Esophagus (tissue), 2 donors: ENCODE results near the gene PDE8A. TPM values are rescaled to one million over a fixed set of nuclear protein-coding genes. Genes with fewer than 3 reads are reported as not detected.

Source experiments
- H3K27ac ChIP-seq, 2 donors: one replicate each; pipeline ENCODE4 v1.5.1; 2013; ENCODE audit warnings: low read depth in 2 of 2, mild to moderate bottlenecking in 2 of 2, inconsistent platforms in 1 of 2, low read length in 1 of 2, moderate library complexity in 1 of 2
- H3K27me3 ChIP-seq, 2 donors: one replicate each; pipeline ENCODE4 v1.6.1; 2013; ENCODE audit warnings: low read length in 2 of 2, control low read depth in 1 of 2, mild to moderate bottlenecking in 1 of 2; ENCODE audit not compliant: insufficient read depth in 2 of 2, control insufficient read depth in 1 of 2
- H3K36me3 ChIP-seq, 2 donors: one replicate each; pipeline ENCODE4 v1.6.1; 2013; ENCODE audit warnings: low read length in 1 of 2; ENCODE audit not compliant: control insufficient read depth in 2 of 2, insufficient read depth in 2 of 2
- H3K4me1 ChIP-seq, 2 donors: one replicate each; pipeline ENCODE4 v1.6.1; 2013; ENCODE audit warnings: low read length in 1 of 2; ENCODE audit not compliant: control insufficient read depth in 2 of 2, insufficient read depth in 2 of 2
- H3K4me3 ChIP-seq, 2 donors: one replicate each; pipeline ENCODE4 v1.5.1; 2013; ENCODE audit warnings: low read length in 2 of 2, mild to moderate bottlenecking in 2 of 2, low read depth in 1 of 2, moderate library complexity in 1 of 2
- H3K9me3 ChIP-seq, 2 donors: one replicate each; pipeline ENCODE4 v1.6.1; 2013; ENCODE audit warnings: mild to moderate bottlenecking in 2 of 2, low read depth in 1 of 2, low read length in 1 of 2, moderate library complexity in 1 of 2; ENCODE audit not compliant: control insufficient read depth in 2 of 2, insufficient read depth in 1 of 2
- WGBS, 2 donors: extraction: QIAGEN DNeasy Blood & Tissue Kit; methylation state at CpG; one replicate each; pipeline ENCODE4 v1.1.7; 2013; 5-methylcytosine and 5-hydroxymethylcytosine counted together
- polyA plus RNA-seq, 2 donors: library from polyadenylated mRNA; stranded (reverse); fragments of 200-250 nt; gene quantifications; one replicate each; pipeline ENCODE4 v1.2.3, GENCODE V29; 2013
- donor health status: healthy with polysubstance abuse.
- donor health status: Bipolar disorder and iron deficiency.

The PDE8A gene
- polyA plus RNA-seq, 2 donors = 6.6 to 10.1 TPM

GRCh38 chr15:85036716-85037115 lies 55.1 kb downstream of the PDE8A start:
- no peaks in the 10 kb centered on the region for H3K27me3 ChIP-seq
- H3K36me3 ChIP-seq = no peaks in the 10 kb centered on the region
- H3K4me1 ChIP-seq = no peaks in the 10 kb centered on the region
- no peak overlapping the region for H3K27ac ChIP-seq
- H3K9me3 ChIP-seq = no peaks in the 10 kb centered on the region
- WGBS, 2 donors = 61 to 69% methylated on average over 3 of the region's 3 CpGs
- no peak overlapping the region for H3K4me3 ChIP-seq

- Histone ChIP-seq H3K4me3 (no peak overlapping the region), H3K9me3 (no peaks in the 10 kb centered on the region), H3K36me3 (no peaks in the 10 kb centered on the region), H3K4me1 (no peaks in the 10 kb centered on the region), H3K27me3 (no peaks in the 10 kb centered on the region), H3K27ac (no peak overlapping the region)
- WGBS, 2 donors = 87 to 88% methylated on average over 2 of the region's 2 CpGs
Measured at GRCh38 chr15:85037641-85038040, 56.0 kb downstream of the PDE8A start.

GRCh38 chr15:85041230-85041629 lies 59.6 kb downstream of the PDE8A start:
- Histone ChIP-seq H3K36me3 (no peaks in the 10 kb centered on the region), H3K27me3 (no peaks in the 10 kb centered on the region), H3K9me3 (no peaks in the 10 kb centered on the region), H3K4me1 (no peaks in the 10 kb centered on the region), H3K27ac (no peak overlapping the region), H3K4me3 (no peak overlapping the region)
- WGBS, 2 donors = 67 to 77% methylated on average over 5 of the region's 5 CpGs

GRCh38 chr15:85044251-85044853 lies 62.7 kb downstream of the PDE8A start:
- Histone ChIP-seq H3K9me3 (no peaks in the 10 kb centered on the region), H3K4me1 (no peaks in the 10 kb centered on the region), H3K36me3 (no peaks in the 10 kb centered on the region), H3K4me3 (no peak overlapping the region), H3K27ac (no peak overlapping the region), H3K27me3 (no peaks in the 10 kb centered on the region)
- WGBS, 2 donors = 54 to 64% methylated on average over 3 of the region's 3 CpGs

GRCh38 chr15:85044894-85045293 lies 63.2 kb downstream of the PDE8A start:
- no peak overlapping the region for H3K4me3 ChIP-seq
- no peaks in the 10 kb centered on the region for H3K4me1 ChIP-seq
- no peaks in the 10 kb centered on the region for H3K9me3 ChIP-seq
- no peak overlapping the region for H3K27ac ChIP-seq
- no peaks in the 10 kb centered on the region for H3K36me3 ChIP-seq
- H3K27me3 ChIP-seq = no peaks in the 10 kb centered on the region
- 71 to 88% methylated on average over 1 of the region's 1 CpG for WGBS, 2 donors

- Histone ChIP-seq H3K27ac (no peak overlapping the region), H3K27me3 (no peaks in the 10 kb centered on the region), H3K4me3 (no peak overlapping the region), H3K36me3 (no peaks in the 10 kb centered on the region), H3K9me3 (no peaks in the 10 kb centered on the region), H3K4me1 (no peaks in the 10 kb centered on the region)
- WGBS, 2 donors = 78 to 81% methylated on average over 1 of the region's 1 CpG
Measured at GRCh38 chr15:85045615-85046014, 64.0 kb downstream of the PDE8A start.

- WGBS, 2 donors = 36 to 43% methylated on average over 7 of the region's 7 CpGs
- H3K27ac ChIP-seq = no peak overlapping the region
- H3K36me3 ChIP-seq = no peaks in the 10 kb centered on the region
- no peak overlapping the region for H3K4me3 ChIP-seq
- H3K4me1 ChIP-seq = no peaks in the 10 kb centered on the region
- no peaks in the 10 kb centered on the region for H3K27me3 ChIP-seq
- H3K9me3 ChIP-seq = no peaks in the 10 kb centered on the region
Measured at GRCh38 chr15:85047271-85047948, 65.8 kb downstream of the PDE8A start.

GRCh38 chr15:85048430-85048829 lies 66.8 kb downstream of the PDE8A start:
- 63% methylated on average over 6 of the region's 6 CpGs for WGBS, 2 donors
- Histone ChIP-seq H3K27me3 (no peaks in the 10 kb centered on the region), H3K9me3 (no peaks in the 10 kb centered on the region), H3K27ac (no peak overlapping the region), H3K36me3 (no peaks in the 10 kb centered on the region), H3K4me1 (no peaks in the 10 kb centered on the region), H3K4me3 (no peak overlapping the region)

- no peaks in the 10 kb centered on the region for H3K9me3 ChIP-seq
- H3K4me1 ChIP-seq = no peaks in the 10 kb centered on the region
- H3K27ac ChIP-seq = no peak overlapping the region
Measured at GRCh38 chr15:85049805-85050204, 68.1 kb downstream of the PDE8A start.

GRCh38 chr15:85059734-85060133 lies 78.1 kb downstream of the PDE8A start:
- H3K4me3 ChIP-seq = no peak overlapping the region
- H3K27me3 ChIP-seq = no peaks in the 10 kb centered on the region
- no peaks in the 10 kb centered on the region for H3K36me3 ChIP-seq
- H3K9me3 ChIP-seq = peaks cover 0 to 2% of the 10 kb centered on the region in 2 donors
- no peak overlapping the region for H3K27ac ChIP-seq
- 49 to 78% methylated on average over 2 of the region's 2 CpGs for WGBS, 2 donors
- no peaks in the 10 kb centered on the region for H3K4me1 ChIP-seq

More at GRCh38 chr15:85049805-85050204, 68.1 kb downstream of the PDE8A start:
- no peaks in the 10 kb centered on the region for H3K36me3 ChIP-seq
- no peak overlapping the region for H3K4me3 ChIP-seq
- no peaks in the 10 kb centered on the region for H3K27me3 ChIP-seq
